Measurements from ENCODE around the gene SYT1. TPM values are rescaled to one million over a fixed set of nuclear protein-coding genes. Genes with fewer than 3 reads are reported as not detected.

Gene SYT1
- total and polyA plus RNA-seq, 2 experiments from 2014 or later = 48.7 to 51.7 TPM

DNA sequence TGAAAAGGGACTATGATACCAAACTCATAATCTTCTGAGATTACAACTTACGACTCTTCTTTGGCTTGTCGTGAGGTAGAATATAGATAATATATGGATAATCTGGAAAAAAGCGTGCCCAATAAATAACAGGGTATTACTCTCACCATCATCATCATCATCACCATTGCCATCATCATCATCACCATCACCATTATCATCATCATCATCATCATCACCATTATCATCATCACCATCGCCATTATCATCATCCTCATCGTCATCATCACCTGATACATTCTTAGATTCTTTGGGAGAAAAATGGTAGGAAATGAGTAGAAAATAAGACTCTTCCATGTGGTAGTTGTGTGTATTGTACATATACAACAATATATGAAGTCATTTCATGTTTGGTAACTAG lies 259.8 kb downstream of the SYT1 start (continued):
- TF ChIP-seq, protein P1, sequence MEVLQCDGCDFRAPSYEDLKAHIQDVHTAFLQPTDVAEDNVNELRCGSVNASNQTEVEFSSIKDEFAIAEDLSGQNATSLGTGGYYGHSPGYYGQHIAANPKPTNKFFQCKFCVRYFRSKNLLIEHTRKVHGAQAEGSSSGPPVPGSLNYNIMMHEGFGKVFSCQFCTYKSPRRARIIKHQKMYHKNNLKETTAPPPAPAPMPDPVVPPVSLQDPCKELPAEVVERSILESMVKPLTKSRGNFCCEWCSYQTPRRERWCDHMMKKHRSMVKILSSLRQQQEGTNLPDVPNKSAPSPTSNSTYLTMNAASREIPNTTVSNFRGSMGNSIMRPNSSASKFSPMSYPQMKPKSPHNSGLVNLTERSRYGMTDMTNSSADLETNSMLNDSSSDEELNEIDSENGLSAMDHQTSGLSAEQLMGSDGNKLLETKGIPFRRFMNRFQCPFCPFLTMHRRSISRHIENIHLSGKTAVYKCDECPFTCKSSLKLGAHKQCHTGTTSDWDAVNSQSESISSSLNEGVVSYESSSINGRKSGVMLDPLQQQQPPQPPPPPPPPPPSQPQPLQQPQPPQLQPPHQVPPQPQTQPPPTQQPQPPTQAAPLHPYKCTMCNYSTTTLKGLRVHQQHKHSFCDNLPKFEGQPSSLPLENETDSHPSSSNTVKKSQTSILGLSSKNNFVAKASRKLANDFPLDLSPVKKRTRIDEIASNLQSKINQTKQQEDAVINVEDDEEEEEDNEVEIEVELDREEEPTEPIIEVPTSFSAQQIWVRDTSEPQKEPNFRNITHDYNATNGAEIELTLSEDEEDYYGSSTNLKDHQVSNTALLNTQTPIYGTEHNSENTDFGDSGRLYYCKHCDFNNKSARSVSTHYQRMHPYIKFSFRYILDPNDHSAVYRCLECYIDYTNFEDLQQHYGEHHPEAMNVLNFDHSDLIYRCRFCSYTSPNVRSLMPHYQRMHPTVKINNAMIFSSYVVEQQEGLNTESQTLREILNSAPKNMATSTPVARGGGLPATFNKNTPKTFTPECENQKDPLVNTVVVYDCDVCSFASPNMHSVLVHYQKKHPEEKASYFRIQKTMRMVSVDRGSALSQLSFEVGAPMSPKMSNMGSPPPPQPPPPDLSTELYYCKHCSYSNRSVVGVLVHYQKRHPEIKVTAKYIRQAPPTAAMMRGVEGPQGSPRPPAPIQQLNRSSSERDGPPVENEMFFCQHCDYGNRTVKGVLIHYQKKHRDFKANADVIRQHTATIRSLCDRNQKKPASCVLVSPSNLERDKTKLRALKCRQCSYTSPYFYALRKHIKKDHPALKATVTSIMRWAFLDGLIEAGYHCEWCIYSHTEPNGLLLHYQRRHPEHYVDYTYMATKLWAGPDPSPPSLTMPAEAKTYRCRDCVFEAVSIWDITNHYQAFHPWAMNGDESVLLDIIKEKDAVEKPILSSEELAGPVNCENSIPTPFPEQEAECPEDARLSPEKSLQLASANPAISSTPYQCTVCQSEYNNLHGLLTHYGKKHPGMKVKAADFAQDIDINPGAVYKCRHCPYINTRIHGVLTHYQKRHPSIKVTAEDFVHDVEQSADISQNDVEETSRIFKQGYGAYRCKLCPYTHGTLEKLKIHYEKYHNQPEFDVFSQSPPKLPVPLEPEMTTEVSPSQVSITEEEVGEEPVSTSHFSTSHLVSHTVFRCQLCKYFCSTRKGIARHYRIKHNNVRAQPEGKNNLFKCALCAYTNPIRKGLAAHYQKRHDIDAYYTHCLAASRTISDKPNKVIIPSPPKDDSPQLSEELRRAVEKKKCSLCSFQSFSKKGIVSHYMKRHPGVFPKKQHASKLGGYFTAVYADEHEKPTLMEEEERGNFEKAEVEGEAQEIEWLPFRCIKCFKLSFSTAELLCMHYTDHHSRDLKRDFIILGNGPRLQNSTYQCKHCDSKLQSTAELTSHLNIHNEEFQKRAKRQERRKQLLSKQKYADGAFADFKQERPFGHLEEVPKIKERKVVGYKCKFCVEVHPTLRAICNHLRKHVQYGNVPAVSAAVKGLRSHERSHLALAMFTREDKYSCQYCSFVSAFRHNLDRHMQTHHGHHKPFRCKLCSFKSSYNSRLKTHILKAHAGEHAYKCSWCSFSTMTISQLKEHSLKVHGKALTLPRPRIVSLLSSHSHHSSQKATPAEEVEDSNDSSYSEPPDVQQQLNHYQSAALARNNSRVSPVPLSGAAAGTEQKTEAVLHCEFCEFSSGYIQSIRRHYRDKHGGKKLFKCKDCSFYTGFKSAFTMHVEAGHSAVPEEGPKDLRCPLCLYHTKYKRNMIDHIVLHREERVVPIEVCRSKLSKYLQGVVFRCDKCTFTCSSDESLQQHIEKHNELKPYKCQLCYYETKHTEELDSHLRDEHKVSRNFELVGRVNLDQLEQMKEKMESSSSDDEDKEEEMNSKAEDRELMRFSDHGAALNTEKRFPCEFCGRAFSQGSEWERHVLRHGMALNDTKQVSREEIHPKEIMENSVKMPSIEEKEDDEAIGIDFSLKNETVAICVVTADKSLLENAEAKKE (CRISPR knock-in tag; IDR thresholded peaks at IDR 0.05) = no peak

DNA sequence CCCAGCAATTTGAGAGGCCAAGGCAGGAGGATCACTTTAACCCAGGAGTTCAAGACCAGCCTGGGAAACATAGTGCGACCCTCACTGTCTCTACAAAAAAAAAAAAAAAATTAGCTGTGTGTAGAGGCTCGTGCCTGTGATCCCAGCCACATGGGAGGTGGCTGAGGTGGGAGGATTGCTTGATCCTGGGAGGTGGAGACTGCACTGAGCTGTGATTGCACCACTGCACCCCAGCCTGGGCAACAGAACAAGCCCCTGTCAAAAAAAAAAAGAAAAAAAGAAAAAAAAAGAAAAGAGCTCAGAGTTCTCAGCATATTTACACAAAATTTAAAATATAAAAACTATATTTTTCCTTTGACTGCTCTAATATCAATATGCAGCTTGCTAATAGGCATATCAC lies 260.8 kb downstream of the SYT1 start:
- Histone ChIP-seq H4K20me1 (replicated peaks; ENCODE audit: insufficient read depth) (no peaks in the 10 kb centered on the region), H3K36me3 (ENCODE audit: insufficient read depth) (no peaks in the 10 kb centered on the region), H3F3A (replicated peaks; ENCODE audit: low read depth) (no peaks in the 10 kb centered on the region), H3K9me2 (ENCODE audit: insufficient read depth) (no peaks in the 10 kb centered on the region), H2AFZ (no peak overlapping the region), H3K4me3 (no peak overlapping the region), H3K27ac (ENCODE audit: low read depth) (no peak overlapping the region), H3K4me1 (ENCODE audit: insufficient read depth) (no peaks in the 10 kb centered on the region; the same call in 1 of the 2 replicates), H3K4me2 (no peak overlapping the region), H3K79me2 (replicated peaks; ENCODE audit: insufficient read depth) (no peaks in the 10 kb centered on the region), H3K27me3 (ENCODE audit: insufficient read depth) (no peaks in the 10 kb centered on the region)
- peaks cover 3% of the 10 kb centered on the region for H3K4me1 Mint-ChIP-seq
- ATAC-seq = no peak
- H3K9me3 Mint-ChIP-seq = no peaks in the 10 kb centered on the region
- no peaks in the 10 kb centered on the region for H3K27me3 Mint-ChIP-seq (ENCODE audit: insufficient read depth, low read depth, poor library complexity)
- no peaks in the 10 kb centered on the region for H3K36me3 Mint-ChIP-seq (ENCODE audit: low read depth)
- no peak overlapping the region for H3K4me3 Mint-ChIP-seq
- H3K27ac Mint-ChIP-seq = no peak overlapping the region
- no peak for DNase-seq (ENCODE audit: low spot score)
- TF ChIP-seq, protein P2, sequence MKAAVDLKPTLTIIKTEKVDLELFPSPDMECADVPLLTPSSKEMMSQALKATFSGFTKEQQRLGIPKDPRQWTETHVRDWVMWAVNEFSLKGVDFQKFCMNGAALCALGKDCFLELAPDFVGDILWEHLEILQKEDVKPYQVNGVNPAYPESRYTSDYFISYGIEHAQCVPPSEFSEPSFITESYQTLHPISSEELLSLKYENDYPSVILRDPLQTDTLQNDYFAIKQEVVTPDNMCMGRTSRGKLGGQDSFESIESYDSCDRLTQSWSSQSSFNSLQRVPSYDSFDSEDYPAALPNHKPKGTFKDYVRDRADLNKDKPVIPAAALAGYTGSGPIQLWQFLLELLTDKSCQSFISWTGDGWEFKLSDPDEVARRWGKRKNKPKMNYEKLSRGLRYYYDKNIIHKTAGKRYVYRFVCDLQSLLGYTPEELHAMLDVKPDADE (IDR thresholded peaks at IDR 0.05) = no peak
- TF ChIP-seq ZNF114 (CRISPR knock-in tag; IDR thresholded peaks at IDR 0.05) (no peak), POLR2AphosphoS5 (IDR thresholded peaks at IDR 0.05; ENCODE audit: low read depth) (no peak), JUNB (IDR thresholded peaks at IDR 0.05; ENCODE audit: unreplicated experiment) (no peak), NANOG (IDR thresholded peaks at IDR 0.05; ENCODE audit: borderline replicate concordance) (no peak), ZNF331 (CRISPR knock-in tag; IDR thresholded peaks at IDR 0.05; ENCODE audit: low read depth) (no peak), EZH2phosphoT487 (IDR thresholded peaks at IDR 0.05; ENCODE audit: unreplicated experiment) (no peak)
- TF ChIP-seq, protein P1 (CRISPR knock-in tag; IDR thresholded peaks at IDR 0.05) = no peak
